SU-DHL-6 (cell line): ENCODE results near the gene ZNF341.

Experiments
- H2AFZ ChIP-seq: fragments of 200-600 bp; sonication (generic); 2 replicates; pipeline ENCODE4 v1.6.1; 2014; ENCODE audit warnings: low read depth, mild to moderate bottlenecking, moderate library complexity, mixed read lengths, antibody characterized with exemption, low read length; ENCODE audit not compliant: severe bottlenecking
- H3F3A ChIP-seq: fragments of 200-600 bp; shearing (Covaris generic); 2 replicates; pipeline ENCODE4 v1.6.0; 2016; ENCODE audit warnings: antibody characterized with exemption, mild to moderate bottlenecking; ENCODE audit not compliant: insufficient read depth
- H3K27ac ChIP-seq: fragments of 200-600 bp; sonication (generic); 2 replicates; pipeline ENCODE4 v1.5.1; 2016; ENCODE audit warnings: low read depth, mild to moderate bottlenecking, low read length, moderate library complexity, mixed read lengths
- H3K27me3 ChIP-seq: fragments of 200-600 bp; sonication (generic), shearing (Covaris generic); 2 replicates; pipeline ENCODE4 v1.6.0; 2014; ENCODE audit warnings: mild to moderate bottlenecking, low read length
- H3K36me3 ChIP-seq: fragments of 200-600 bp; sonication (generic); 2 replicates; pipeline ENCODE4 v1.6.1; 2014; ENCODE audit warnings: mild to moderate bottlenecking, low read length, mixed read lengths
- H3K4me2 ChIP-seq: fragments of 300-600, 200-600 bp; shearing (Covaris generic), sonication (generic); 2 replicates; pipeline ENCODE4 v1.6.0; 2014; ENCODE audit warnings: low read length, low read depth, mild to moderate bottlenecking; ENCODE audit not compliant: poor library complexity, severe bottlenecking
- H3K4me3 ChIP-seq: fragments of 200-600 bp; sonication (generic); 2 replicates; pipeline ENCODE4 v1.5.1; 2014; ENCODE audit warnings: antibody characterized with exemption, low read length, mild to moderate bottlenecking, mixed read lengths; ENCODE audit not compliant: insufficient read depth, poor library complexity, severe bottlenecking
- H3K79me2 ChIP-seq: fragments of 200-600 bp; sonication (generic); 2 replicates; pipeline ENCODE4 v1.6.1; 2014; ENCODE audit warnings: mild to moderate bottlenecking, low read length, moderate library complexity; ENCODE audit not compliant: insufficient read depth
- H3K9ac ChIP-seq: fragments of 200-600 bp; sonication (generic); 2 replicates; pipeline ENCODE4 v1.7.0; 2014; ENCODE audit warnings: mild to moderate bottlenecking, low read length
- H3K9me2 ChIP-seq: fragments of 200-600 bp; sonication (generic); replicated peaks from 2 replicates; pipeline ENCODE4 v1.6.1; 2014; ENCODE audit warnings: low read length; ENCODE audit not compliant: insufficient read depth
- H3K9me3 ChIP-seq: fragments of 200-600 bp; sonication (generic); 2 replicates; pipeline ENCODE4 v1.6.1; 2014; ENCODE audit warnings: low read length, mixed read lengths; ENCODE audit not compliant: insufficient read depth
- H4K20me1 ChIP-seq: fragments of 200-600 bp; sonication (generic); 2 replicates; pipeline ENCODE4 v1.6.1; 2014; ENCODE audit warnings: low read depth, mild to moderate bottlenecking, antibody characterized with exemption, low read length, moderate library complexity, mixed read lengths
- EZH2phosphoT487 ChIP-seq: fragments of 200-600 bp; sonication (generic), shearing (Covaris generic); conservative IDR thresholded peaks from 2 replicates; pipeline ENCODE4 v1.6.1; 2018; ENCODE audit warnings: mild to moderate bottlenecking, antibody characterized with exemption, low read length, moderate library complexity, mixed read lengths
- TF ChIP-seq, protein P1 (sequence below): fragments of 200-600 bp; sonication (generic); IDR thresholded peaks from one replicate; pipeline ENCODE4 v1.5.1; 2017; ENCODE audit warnings: antibody characterized with exemption, mild to moderate bottlenecking, low read length, moderate library complexity; ENCODE audit not compliant: insufficient read depth, poor library complexity, severe bottlenecking

Gene ZNF341

DNA sequence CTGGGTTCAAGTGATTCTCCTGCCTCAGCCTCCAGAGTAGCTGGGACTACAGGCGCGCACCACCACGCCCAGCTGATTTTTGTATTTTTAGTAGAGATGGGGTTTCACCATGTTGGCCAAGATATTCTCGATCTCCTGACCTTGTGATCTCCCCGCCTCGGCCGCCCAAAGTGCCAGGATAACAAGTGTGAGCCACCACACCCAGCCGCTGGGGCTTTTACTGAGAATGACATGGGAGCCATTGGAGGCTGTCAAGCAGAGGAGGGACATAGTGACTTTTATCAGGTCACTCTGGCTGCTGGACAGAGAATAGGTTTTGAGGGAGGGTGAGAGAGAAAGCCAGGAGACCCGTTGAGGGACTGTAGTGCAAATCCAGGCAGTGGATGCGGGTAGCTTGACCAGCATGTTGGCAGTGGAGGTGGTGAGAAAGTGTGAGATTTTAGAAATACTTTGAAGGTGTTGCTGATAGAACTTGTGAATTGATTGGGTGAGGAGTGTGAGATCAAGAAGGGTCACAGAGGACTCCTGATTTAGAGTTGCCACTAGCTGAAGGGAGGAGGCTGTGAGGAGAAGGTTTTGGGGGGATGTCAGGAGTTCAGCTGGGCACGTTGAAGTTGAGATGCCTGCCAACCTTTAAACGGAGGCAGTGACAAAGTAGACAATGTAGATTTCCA is 14.7 kb downstream of the ZNF341 start:
- Histone ChIP-seq H4K20me1 (no peaks in the 10 kb centered on the region), H3K9ac (no peak overlapping the region), H3K36me3 (no peaks in the 10 kb centered on the region), H3F3A (no peaks in the 10 kb centered on the region), H3K27ac (no peak overlapping the region), H3K27me3 (no peaks in the 10 kb centered on the region), H3K4me3 (no peak overlapping the region), H3K9me3 (no peaks in the 10 kb centered on the region), H2AFZ (no peak overlapping the region), H3K9me2 (no peaks in the 10 kb centered on the region), H3K4me2 (no peak overlapping the region), H3K79me2 (no peaks in the 10 kb centered on the region)
- TF ChIP-seq, protein P1, sequence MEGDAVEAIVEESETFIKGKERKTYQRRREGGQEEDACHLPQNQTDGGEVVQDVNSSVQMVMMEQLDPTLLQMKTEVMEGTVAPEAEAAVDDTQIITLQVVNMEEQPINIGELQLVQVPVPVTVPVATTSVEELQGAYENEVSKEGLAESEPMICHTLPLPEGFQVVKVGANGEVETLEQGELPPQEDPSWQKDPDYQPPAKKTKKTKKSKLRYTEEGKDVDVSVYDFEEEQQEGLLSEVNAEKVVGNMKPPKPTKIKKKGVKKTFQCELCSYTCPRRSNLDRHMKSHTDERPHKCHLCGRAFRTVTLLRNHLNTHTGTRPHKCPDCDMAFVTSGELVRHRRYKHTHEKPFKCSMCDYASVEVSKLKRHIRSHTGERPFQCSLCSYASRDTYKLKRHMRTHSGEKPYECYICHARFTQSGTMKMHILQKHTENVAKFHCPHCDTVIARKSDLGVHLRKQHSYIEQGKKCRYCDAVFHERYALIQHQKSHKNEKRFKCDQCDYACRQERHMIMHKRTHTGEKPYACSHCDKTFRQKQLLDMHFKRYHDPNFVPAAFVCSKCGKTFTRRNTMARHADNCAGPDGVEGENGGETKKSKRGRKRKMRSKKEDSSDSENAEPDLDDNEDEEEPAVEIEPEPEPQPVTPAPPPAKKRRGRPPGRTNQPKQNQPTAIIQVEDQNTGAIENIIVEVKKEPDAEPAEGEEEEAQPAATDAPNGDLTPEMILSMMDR = no peak
- no peak for TF ChIP-seq EZH2phosphoT487

DNA sequence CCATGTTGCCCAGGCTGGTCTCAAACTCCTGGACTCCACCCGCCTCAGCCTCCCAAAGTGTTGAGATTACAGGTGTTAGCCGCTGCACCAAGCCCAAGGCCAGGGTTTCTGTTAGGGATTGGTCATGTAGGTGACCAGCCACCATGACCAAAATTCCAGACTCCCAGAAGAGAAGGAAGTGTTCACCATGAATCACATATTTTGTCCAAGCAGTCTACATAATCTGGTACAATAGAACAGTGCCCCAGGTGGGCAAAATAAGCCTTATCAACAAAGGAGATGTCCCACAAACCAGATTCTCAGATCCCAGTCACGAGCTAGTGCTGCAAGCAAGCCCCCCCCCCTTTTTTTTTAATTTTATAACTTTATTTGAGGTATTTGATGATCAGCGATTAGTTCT is 20.0 kb downstream of the ZNF341 start:
- Histone ChIP-seq H4K20me1 (no peaks in the 10 kb centered on the region), H2AFZ (no peak overlapping the region), H3K4me2 (no peak overlapping the region), H3K27me3 (no peaks in the 10 kb centered on the region), H3K9me3 (no peaks in the 10 kb centered on the region), H3K27ac (no peak overlapping the region), H3K79me2 (no peaks in the 10 kb centered on the region), H3K36me3 (no peaks in the 10 kb centered on the region), H3K9ac (no peak overlapping the region), H3K9me2 (no peaks in the 10 kb centered on the region), H3F3A (no peaks in the 10 kb centered on the region), H3K4me3 (no peak overlapping the region)
- TF ChIP-seq, protein P1 = no peak
- no peak for TF ChIP-seq EZH2phosphoT487

DNA sequence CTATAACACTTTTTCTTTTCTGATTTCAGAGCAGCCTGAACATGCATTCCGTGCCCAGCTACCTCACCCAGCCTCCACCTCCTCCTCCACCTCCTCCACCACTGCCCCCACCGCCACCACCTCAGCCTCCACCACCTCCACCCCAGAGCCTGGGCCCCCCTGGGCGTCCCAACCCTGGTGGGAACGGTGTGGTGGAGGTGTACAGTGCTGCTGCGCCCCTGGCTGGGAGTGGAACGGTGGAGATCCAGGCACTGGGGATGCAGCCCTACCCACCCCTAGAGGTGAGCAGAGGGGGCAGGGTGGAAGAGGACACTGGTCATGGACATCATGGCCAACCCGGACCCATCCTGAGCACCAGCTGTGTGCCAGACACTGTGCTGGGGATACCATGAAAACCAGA is 21.3 kb downstream of the ZNF341 start:
- H3K27ac ChIP-seq = no peak overlapping the region
- no peaks in the 10 kb centered on the region for H3K79me2 ChIP-seq
- no peaks in the 10 kb centered on the region for H3K27me3 ChIP-seq
- H3K9me2 ChIP-seq = no peaks in the 10 kb centered on the region
- no peaks in the 10 kb centered on the region; the same call in 1 of the 2 replicates for H3K9me3 ChIP-seq
- TF ChIP-seq, protein P1 = no peak
- TF ChIP-seq EZH2phosphoT487 = no peak
- no peak overlapping the region for H3K4me3 ChIP-seq
- peaks cover 7% of the 10 kb centered on the region for H3K36me3 ChIP-seq
- no peaks in the 10 kb centered on the region for H3F3A ChIP-seq
- no peak overlapping the region for H3K4me2 ChIP-seq
- no peaks in the 10 kb centered on the region for H4K20me1 ChIP-seq
- no peak overlapping the region for H3K9ac ChIP-seq
- H2AFZ ChIP-seq = no peak overlapping the region
